LNCaP clone FGC (cell line): ENCODE results near the gene OAF.

Experiments
- DNase-seq: peaks from one replicate; pipeline ENCODE4 v3.0.0-alpha.2; 2011; ENCODE audit warnings: low read depth
- H3K4me3 ChIP-seq: 2 replicates; pipeline ENCODE4 v1.5.1; 2011; ENCODE audit warnings: mild to moderate bottlenecking, low read depth, low read length, control low read depth
- CTCF ChIP-seq: IDR thresholded peaks from 2 replicates; pipeline ENCODE4 v1.5.1; 2012; ENCODE audit warnings: mild to moderate bottlenecking; ENCODE audit not compliant: control insufficient read depth, insufficient read depth; ENCODE audit errors: extremely low read depth

The OAF gene

DNA sequence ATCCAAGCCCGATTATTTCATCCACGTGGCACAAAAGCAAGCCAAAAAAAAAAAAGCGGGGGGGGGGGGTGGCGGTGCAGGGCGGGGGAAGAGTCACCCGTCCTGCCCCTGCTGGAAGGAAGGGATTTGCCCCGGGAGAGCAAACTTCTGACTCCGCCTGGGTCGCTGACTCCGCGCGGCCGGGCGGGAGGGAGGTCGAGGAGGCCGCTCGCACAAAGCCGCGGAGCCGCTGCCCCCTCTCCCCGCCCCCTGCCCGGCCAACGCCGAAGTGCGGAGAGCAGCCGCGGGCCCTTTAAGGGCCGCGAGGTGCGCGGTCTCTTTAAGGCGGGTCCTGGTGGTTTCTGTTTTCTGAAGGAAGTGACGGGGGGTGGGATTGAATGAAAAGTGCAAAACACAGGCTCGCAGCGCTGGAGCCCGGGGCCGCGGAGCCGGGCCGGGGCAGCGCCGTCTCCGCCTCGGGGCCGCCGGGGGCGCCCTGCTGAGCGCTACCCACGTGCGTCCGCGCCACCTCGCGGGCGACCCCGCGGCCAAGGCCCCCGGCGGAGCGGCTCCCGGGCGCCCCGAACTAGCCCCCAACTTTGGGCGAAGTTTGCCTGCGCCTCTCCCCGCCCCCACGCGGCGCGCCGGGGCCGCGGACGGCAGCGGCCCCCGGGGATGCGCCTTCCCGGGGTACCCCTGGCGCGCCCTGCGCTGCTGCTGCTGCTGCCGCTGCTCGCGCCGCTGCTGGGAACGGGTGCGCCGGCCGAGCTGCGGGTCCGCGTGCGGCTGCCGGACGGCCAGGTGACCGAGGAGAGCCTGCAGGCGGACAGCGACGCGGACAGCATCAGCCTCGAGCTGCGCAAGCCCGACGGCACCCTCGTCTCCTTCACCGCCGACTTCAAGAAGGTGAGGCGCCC, at the start of gene OAF:
Gene OAF (plus strand): TSS at position 407 of the 896 bp plus-strand sequence. CDS start 248 bp downstream, at position 655.
- peak; percentile 24; the same call in 1 of the 2 replicates for TF ChIP-seq CTCF
- no peak for DNase-seq

DNA sequence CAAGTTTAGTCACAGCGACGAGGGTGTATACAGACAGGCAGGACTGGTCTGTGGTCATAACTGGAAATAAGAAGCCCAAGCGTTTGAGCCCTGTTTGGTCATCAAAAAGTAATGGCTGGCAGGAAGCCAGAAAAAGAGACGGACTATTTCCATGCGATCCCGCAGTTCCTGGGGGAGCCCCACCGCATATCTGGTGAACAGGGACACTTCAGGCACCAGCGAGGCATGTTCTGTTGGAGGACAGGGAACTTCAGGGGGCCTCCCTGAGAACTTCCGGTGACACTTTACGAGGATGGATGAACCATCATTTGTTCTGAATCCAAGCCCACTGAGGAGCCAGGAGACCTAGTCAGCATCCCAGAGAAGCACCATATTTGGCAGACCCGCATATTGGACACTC, 43.2 kb upstream of the OAF start:
- H3K4me3 ChIP-seq = no peak overlapping the region
- no peak for TF ChIP-seq CTCF
- no peak for DNase-seq

More for the DNA sequence above, at the start of gene OAF:
- H3K4me3 ChIP-seq = peak within 1 kb of the TSS; percentile 59

DNA sequence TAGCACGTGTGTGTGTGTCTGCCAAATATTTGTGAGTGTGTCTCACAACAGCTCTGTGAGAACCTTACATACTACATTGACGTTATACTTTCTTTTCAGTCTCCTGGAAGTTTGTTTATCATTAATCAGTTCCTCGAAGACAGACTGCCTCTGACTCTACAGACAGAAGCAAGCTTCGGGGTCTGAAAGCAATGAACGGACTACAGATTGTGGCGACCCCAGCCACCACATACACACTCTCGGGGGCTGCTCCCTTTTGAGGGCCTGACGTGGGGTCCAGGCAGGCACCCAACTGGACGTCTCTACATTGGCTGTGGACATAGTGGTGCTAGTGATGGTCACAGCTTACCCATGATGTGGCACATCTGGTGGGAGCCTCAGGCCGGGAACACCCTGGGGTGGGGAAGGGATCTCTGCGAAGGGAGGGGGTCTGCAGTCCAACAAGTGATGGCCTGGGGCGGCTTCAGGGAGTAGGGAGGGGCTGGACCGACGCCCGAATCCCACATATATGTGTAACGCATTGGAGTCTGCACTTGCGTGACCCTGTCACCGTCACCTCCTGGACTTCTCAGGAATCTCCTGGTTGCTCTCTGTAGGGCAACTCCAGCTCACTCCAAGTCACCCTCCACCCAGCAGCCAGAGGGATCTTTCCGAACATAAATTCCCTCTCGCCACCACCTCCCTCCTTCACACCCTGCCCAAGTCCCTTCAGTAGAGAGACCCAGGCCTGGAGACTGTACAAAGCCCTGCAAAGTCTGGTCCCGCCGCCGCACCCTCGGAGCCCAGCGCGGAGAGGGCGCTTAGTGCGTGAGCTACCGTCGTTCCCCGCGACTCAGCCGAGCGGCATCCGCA, 42.5 kb upstream of the OAF start:
- TF ChIP-seq CTCF = no peak
- H3K4me3 ChIP-seq = peak overlapping the region; percentile 38
- DNase-seq = no peak

GRCh38 chr11:120168960-120169681, 41.7 kb upstream of the OAF start:
- H3K4me3 ChIP-seq = peak overlapping the region; percentile 38
- no peak for DNase-seq
- TF ChIP-seq CTCF = peak; percentile 80

DNA sequence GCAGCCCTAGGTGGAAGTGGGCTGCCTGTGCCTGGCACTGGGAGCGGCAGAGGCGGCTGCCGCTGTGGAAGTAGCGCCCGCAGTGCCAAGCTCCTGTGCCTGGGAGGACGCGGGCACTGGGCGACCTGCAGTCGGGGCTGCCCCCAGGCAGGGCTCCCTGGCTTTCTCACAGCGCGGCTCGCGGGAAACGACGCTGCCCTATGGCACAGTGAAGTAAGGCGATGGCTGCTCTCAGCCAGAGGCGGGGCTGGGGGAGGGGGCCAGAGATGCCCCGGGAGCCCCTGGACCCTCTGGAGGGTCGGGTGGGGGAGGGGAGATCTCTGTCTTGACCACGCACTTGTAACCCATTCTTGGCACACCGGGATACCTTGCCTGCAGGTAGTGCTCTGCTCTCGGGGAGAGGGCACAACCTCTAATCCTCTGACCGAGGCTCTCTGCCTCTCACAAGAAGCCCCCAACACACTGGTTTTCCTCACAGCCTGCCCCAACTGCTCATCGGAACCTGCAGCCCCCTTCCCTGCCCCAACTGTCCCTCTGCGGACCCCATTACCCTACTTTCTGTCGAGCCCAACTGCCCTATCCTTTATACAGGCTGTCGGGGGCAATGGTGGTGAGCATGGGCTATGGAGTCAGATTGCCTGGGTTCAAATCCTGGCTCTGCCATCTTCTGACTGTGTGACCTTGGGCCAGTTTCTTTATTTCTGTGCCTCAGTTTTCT, 40.7 kb upstream of the OAF start:
- H3K4me3 ChIP-seq = no peak overlapping the region
- no peak for DNase-seq
- no peak for TF ChIP-seq CTCF

- TF ChIP-seq CTCF = no peak
- no peak for DNase-seq
- H3K4me3 ChIP-seq = no peak overlapping the region
Measured at GRCh38 chr11:120170741-120171261, 40.0 kb upstream of the OAF start.
